Glutamatergic neuron (in vitro differentiated cells): ENCODE measurements around the gene KIAA1549. TPM values are rescaled to one million over a fixed set of nuclear protein-coding genes. Genes with fewer than 3 reads are reported as not detected.
"Not testable (repeated sequence)": the region's sequence is repeated elsewhere in the genome, so short reads cannot be mapped to it uniquely, and the experiment has no call there.

Experiments used
- DNase-seq: peaks from one replicate; pipeline ENCODE4 v3.0.0; 2022
- H3K27ac Mint-ChIP-seq: one replicate; pipeline ENCODE4 v1.8.0; 2020; ENCODE audit warnings: mild to moderate bottlenecking, mixed read lengths, inconsistent platforms; ENCODE audit not compliant: unreplicated experiment
- H3K27me3 Mint-ChIP-seq: one replicate; pipeline ENCODE4 v1.8.0; 2020; ENCODE audit warnings: mild to moderate bottlenecking, moderate library complexity, mixed read lengths, inconsistent platforms; ENCODE audit not compliant: unreplicated experiment
- H3K36me3 Mint-ChIP-seq: one replicate; pipeline ENCODE4 v1.8.0; 2020; ENCODE audit warnings: mild to moderate bottlenecking, mixed read lengths, inconsistent platforms; ENCODE audit not compliant: unreplicated experiment
- H3K4me1 Mint-ChIP-seq: one replicate; pipeline ENCODE4 v1.8.0; 2020; ENCODE audit warnings: mild to moderate bottlenecking, low read depth, mixed read lengths, inconsistent platforms; ENCODE audit not compliant: unreplicated experiment
- H3K4me3 Mint-ChIP-seq: one replicate; pipeline ENCODE4 v1.8.0; 2020; ENCODE audit warnings: mild to moderate bottlenecking, mixed read lengths, inconsistent platforms; ENCODE audit not compliant: unreplicated experiment
- H3K9me3 Mint-ChIP-seq: one replicate; pipeline ENCODE4 v1.8.0; 2020; ENCODE audit warnings: mild to moderate bottlenecking, moderate library complexity, mixed read lengths, inconsistent platforms; ENCODE audit not compliant: unreplicated experiment
- total RNA-seq: library from RNA; stranded (reverse); fragmentation: NEBNext Ultra II Directional; extraction: Animal tissue kit (Norgen Biotek cat#: 25700); gene quantifications from one replicate; pipeline ENCODE4 v1.2.1, GENCODE V29; 2021; ENCODE audit not compliant: unreplicated experiment
- TF ChIP-seq, protein P1 (sequence below): fragments of 200-600 bp; sonication (generic); IDR thresholded peaks from one replicate; pipeline ENCODE4 v1.5.0; 2021; ENCODE audit not compliant: partially characterized antibody, unreplicated experiment

The KIAA1549 gene
- total RNA-seq, 1 donor from 2014 or later, result 40.2 TPM

DNA sequence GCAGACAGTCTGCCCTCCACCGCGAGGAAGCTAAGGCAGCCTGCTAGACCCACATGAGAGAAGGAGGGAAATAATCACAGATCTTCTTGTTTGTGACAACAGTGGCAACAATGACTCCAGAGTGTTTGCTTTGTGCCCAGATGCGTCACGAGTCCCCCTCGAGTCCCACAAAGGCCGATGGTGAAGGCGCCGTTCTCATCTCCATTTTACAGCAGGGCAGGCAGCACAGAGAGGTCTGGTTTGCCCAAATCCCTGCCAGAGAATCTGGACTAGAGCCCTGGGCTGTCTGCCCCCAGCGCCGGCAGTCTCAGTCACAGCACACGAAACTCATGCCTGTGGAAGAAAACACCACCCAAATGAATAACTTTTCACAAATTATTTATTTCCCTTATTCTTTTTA, 38.1 kb downstream of the KIAA1549 start:
- Mint-ChIP-seq H3K4me3 (no peak overlapping the region), H3K9me3 (peaks cover 2% of the 10 kb centered on the region), H3K36me3 (no peaks in the 10 kb centered on the region), H3K27ac (no peak overlapping the region), H3K4me1 (peaks cover 17% of the 10 kb centered on the region), H3K27me3 (peaks cover 4% of the 10 kb centered on the region)
- TF ChIP-seq, protein P1, sequence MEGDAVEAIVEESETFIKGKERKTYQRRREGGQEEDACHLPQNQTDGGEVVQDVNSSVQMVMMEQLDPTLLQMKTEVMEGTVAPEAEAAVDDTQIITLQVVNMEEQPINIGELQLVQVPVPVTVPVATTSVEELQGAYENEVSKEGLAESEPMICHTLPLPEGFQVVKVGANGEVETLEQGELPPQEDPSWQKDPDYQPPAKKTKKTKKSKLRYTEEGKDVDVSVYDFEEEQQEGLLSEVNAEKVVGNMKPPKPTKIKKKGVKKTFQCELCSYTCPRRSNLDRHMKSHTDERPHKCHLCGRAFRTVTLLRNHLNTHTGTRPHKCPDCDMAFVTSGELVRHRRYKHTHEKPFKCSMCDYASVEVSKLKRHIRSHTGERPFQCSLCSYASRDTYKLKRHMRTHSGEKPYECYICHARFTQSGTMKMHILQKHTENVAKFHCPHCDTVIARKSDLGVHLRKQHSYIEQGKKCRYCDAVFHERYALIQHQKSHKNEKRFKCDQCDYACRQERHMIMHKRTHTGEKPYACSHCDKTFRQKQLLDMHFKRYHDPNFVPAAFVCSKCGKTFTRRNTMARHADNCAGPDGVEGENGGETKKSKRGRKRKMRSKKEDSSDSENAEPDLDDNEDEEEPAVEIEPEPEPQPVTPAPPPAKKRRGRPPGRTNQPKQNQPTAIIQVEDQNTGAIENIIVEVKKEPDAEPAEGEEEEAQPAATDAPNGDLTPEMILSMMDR, result no peak
- DNase-seq, result no peak

DNA sequence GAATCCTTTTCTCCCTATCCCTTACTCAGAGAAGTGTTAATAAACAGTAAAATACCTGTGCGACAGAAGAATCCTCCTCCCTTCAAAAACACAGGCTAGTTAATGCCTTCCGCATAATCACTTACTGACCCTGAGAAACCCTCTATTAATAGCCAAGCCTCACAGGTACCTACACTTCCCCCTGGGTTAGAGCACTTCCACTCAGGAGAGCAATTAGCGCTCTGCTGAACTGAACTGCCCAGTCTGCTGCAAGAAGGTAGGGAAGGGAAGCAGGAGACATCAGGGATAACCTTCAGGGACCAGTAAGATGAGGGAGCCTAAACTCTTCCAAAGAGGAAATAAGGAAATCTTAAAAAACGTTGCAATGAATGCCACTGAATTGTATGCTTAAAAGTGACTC, 39.6 kb downstream of the KIAA1549 start:
- no peak overlapping the region for H3K4me3 Mint-ChIP-seq
- H3K27me3 Mint-ChIP-seq, result peaks cover 3% of the 10 kb centered on the region
- TF ChIP-seq, protein P1, result no peak
- DNase-seq, result no peak
- H3K27ac Mint-ChIP-seq, result no peak overlapping the region
- H3K9me3 Mint-ChIP-seq, result peaks cover 2% of the 10 kb centered on the region
- H3K4me1 Mint-ChIP-seq, result peaks cover 21% of the 10 kb centered on the region
- H3K36me3 Mint-ChIP-seq, result peaks cover 6% of the 10 kb centered on the region

DNA sequence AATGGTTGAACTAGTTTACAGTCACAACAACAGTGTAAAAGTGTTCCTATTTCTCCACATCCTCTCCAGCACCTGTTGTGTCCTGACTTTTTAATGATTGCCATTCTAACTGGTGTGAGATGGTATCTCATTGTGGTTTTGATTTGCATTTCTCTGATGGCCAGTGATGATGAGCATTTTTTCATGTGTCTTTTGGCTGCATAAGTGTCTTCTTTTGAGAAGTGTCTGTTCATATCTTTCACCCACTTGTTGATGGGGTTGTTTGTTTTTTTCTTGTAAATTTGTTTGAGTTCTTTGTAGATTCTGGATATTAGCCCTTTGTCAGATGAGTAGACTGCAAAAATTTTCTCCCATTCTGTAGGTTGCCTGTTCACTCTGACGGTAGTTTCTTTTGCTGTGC, 40.6 kb downstream of the KIAA1549 start:
- not testable (repeated sequence) for H3K27ac Mint-ChIP-seq, H3K27me3 Mint-ChIP-seq, H3K4me3 Mint-ChIP-seq, H3K36me3 Mint-ChIP-seq, H3K9me3 Mint-ChIP-seq, DNase-seq
- H3K4me1 Mint-ChIP-seq, result peaks cover 26% of the 10 kb centered on the region

DNA sequence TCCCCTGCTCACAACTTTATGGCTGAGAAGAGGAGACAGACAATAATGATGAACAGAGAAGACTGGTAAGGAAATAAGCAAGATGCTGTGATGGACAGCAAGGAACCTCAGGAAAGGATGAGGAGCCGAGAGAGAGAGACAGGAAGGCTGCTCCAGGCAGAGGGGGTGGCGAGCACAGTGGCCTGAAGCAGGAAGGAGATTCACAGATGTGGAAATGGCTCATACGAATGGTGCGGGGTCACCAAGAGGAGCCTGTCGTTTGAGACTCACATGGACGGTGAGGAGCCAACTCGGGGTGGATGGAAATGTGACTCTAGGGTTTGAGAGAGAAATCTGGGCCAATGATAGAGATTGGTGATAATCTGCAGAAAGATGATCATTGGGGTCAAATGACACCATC, 43.7 kb downstream of the KIAA1549 start:
- peaks cover 9% of the 10 kb centered on the region for H3K36me3 Mint-ChIP-seq
- peaks cover 25% of the 10 kb centered on the region for H3K4me1 Mint-ChIP-seq
- H3K27ac Mint-ChIP-seq, result peak overlapping the region; percentile 4
- peak overlapping the region; percentile 22 for H3K4me3 Mint-ChIP-seq
- DNase-seq, result no peak
- H3K9me3 Mint-ChIP-seq, result peaks cover 2% of the 10 kb centered on the region
- H3K27me3 Mint-ChIP-seq, result no peaks in the 10 kb centered on the region
- TF ChIP-seq, protein P1, result no peak

DNA sequence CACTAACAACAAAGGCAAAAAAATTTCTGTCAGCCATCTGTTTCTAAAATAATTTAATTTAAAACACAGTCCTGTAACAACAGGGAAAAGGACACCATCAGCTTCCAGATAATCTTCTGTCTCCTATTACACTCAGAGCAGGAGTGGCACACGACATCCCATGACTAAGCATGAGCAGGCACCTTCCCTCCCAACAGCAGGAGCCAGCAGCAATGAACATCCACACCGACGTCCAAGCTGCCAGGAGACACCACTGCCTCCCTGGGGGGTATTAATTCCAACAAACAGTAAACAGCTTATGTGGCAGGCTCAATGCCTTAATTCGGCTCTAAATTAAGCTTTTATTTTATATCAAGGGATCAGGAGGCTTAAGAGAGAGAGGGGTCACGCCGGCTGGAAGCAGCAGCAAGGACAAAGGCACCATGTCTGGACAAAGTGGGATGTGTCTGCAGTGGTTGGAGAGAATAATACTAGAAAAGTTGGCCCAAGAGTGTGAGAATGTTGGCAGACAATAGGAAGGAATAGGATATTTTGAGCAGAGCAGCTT, 45.7 kb downstream of the KIAA1549 start:
- peak overlapping the region; percentile 65 for H3K27ac Mint-ChIP-seq
- TF ChIP-seq, protein P1, result no peak
- H3K9me3 Mint-ChIP-seq, result peaks cover 2% of the 10 kb centered on the region
- H3K36me3 Mint-ChIP-seq, result peaks cover 10% of the 10 kb centered on the region
- peaks cover 2% of the 10 kb centered on the region for H3K27me3 Mint-ChIP-seq
- peaks cover 19% of the 10 kb centered on the region for H3K4me1 Mint-ChIP-seq
- peak; percentile 56 for DNase-seq
- H3K4me3 Mint-ChIP-seq, result no peak overlapping the region

DNA sequence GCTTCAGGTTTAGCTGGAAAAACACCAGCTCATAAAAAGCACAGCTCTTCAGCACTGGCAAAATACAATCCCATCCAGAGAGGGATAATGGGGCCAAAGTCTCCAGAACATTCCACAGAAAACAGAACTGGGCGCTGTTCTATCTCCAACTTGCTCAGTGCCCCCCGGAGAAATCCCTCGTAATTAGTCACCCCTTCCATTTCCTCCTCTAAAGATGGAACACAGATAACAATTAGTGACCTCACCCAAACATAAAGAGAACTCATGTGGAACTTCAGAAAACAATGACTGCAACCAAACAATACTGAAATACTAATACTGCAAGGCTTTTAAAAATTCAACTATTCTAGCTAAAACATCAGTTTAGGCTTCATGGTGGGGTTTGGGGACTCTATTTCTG, 46.3 kb downstream of the KIAA1549 start:
- Mint-ChIP-seq H3K4me1 (peaks cover 19% of the 10 kb centered on the region), H3K27ac (peak overlapping the region; percentile 65)
- TF ChIP-seq, protein P1, result no peak

More for the DNA sequence above, 46.3 kb downstream of the KIAA1549 start:
- Mint-ChIP-seq H3K36me3 (peaks cover 10% of the 10 kb centered on the region), H3K9me3 (peaks cover 2% of the 10 kb centered on the region), H3K27me3 (peaks cover 2% of the 10 kb centered on the region), H3K4me3 (peak overlapping the region; percentile 17)
- DNase-seq, result no peak
